H4 (cell line): Measurements from ENCODE around the gene KLHL2. TPM values are rescaled to one million over a fixed set of nuclear protein-coding genes. Genes with fewer than 3 reads are reported as not detected.
A peak's percentile ranks its signal among the peaks of the same experiment; 100 is the strongest.
"Not testable (repeated sequence)": the region's sequence is repeated elsewhere in the genome, so short reads cannot be mapped to it uniquely, and the experiment has no call there.

Experiments
- DNase-seq: peaks from one replicate; pipeline ENCODE4 v3.0.0-alpha.2; 2015; ENCODE audit warnings: low spot score
- total RNA-seq: library from RNA; depleted of rRNA; stranded (reverse); fragments of >200 nt; shearing (Covaris generic); gene quantifications from 2 replicates; pipeline ENCODE4 v1.2.3, GENCODE V29; 2014

KLHL2 gene
- total RNA-seq, 1 experiment from 2014 or later, result 13.2 TPM

DNA sequence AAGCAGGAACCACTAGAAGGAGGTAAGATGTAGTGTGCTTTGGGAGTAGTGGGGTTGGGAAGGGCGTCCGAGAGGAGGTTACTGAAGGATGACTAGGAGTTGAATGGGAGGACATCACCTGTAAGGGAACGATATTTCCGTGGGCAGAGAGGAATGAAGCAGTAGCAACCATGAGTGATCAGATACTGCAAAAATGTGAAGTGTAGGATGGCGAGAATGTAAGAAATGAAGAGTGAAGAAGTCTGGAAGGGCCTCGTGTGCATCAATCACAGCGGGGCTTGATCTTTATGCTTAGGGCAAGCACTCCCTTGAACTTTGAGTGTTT is 120.7 kb downstream of the KLHL2 start:
- peak; percentile 8 for DNase-seq

DNA sequence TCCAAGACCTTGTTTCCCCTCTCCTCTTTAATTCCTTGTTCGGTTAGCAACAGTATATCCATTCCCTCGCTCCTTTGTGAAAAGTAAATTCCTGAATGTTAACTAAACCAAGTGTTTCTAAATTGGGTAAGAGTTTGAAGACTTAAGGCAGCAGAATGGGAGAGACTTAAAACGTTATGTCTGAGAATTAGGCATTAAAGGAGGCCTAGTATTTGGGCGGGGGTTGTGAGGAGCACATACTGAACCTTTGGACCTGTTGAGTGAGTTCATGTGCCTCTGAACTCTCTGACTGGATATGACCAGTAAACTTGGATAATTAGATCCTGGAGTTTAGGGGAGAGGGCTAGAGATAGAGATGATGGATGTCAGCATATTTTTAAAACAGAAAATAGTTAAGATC is 121.3 kb downstream of the KLHL2 start:
- DNase-seq, result no peak

DNA sequence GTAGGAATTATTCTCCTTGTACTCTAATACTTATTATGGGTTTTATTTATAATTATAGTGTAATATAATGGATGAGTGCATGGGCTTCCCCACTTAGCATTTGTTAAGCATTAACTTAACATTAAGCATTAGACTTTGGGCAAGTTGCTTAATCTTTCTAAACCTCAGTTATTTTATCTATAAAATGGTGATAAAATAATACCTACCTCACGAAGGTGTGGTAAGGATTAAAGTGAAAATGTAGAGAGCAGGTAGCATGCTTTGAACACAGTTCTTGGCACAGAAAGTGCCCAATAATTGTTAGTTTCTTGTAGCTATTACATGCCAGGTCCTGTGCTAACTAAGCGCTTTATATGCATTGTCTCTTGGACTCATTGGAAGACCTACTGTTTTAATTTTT is 122.7 kb downstream of the KLHL2 start:
- DNase-seq, result no peak

DNA sequence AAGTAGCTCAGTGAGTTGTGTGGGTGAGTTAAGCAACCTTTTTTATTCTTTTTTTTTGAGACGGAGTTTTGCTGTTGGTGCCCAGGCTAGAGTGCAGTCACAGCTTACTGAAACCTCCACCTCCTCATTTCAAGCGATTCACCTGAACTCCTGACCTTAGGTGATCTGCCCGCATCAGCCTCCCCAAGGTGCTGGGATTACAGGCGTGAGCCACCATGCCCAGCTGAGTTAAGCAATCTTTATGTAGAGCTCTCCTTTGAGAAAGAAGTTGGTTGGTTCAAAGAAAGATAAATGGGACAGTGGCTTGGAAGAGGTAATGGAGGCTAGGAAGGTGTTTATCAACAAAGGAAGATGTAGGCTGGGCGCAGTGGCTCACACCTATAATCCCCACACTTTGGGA is 123.3 kb downstream of the KLHL2 start:
- DNase-seq, result no peak

DNA sequence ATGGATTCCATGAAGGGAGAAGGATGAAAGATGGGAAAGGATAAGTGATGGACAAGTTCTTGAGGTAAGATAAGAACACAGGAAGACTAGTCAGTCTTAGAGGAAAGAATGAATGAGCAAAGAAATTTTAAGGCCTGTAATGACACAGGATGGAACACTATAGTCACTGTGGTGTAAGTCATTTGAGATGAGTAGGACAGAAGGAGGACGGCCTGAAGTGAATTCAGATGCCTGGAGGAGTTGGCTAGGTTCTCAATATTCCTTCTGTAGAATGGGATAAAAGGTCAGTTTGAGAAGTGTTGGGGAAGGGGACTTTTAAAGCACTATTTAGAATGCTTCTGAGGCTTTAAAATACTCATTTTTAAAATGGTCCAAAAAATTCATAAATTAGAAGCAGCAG is 124.0 kb downstream of the KLHL2 start:
- no peak for DNase-seq

DNA sequence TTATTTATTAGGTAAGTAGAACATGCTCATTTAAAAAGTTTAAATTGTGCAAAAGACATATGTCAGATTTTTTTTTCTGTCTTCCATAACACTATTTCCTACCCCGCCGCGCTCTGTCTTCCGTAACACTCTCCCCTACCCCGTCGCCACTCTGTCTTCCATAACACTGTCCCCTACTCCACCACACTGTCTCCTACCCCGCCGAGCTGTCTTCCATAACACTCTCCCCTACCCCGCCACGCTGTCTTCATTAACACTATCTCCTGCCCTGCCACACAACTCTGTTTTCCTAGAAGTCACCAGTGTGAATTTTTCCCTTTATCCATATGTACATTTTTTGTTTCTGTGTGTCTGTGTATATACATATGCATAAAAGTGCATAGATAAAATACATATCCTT is 124.5 kb downstream of the KLHL2 start:
- no peak for DNase-seq

DNA sequence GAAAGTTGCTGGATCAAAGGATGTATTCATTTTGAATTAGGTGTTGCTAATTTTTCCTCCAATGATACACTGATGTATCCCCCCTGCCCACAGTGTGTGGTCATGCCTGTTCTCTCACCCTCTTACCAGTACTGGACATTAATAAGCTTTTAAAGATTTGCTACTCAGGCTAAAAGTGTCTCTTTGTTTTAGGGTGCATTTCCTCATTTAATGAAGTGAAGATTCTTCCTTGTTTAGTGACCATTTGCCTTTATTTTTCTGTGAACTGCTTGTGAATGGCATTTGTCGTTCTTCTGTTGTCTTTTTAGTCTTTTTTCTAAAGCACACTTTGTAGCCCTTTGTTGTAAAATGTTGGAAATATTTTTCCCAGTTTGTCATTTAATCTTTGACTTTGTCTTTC is 125.1 kb downstream of the KLHL2 start:
- DNase-seq, result no peak

DNA sequence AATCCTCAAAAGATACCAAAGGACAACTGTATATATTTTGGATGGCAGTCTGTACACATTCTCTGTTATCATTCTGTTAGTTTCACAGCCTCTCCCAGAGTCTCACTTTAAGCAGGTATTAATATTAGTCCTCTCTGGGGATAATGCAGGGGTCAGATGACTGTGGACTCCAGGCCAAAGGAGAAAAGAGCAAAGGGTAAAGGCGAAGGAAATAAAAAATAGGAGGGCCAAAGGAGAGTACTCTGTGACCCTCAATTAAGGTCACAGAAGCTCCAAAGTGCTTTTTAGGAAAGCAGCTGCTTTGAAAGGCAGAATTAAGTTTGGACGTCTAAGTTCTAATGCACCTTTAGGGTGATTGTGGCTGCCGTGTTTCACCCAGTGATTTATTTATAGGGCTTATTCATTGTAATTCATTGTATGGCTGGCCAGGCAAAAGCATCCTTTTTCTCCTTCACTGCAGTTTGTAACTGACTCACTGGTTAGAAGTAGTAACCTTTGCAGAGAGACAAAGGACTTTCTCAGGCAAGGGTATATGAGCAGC is 127.9 kb downstream of the KLHL2 start:
- no peak for DNase-seq

DNA sequence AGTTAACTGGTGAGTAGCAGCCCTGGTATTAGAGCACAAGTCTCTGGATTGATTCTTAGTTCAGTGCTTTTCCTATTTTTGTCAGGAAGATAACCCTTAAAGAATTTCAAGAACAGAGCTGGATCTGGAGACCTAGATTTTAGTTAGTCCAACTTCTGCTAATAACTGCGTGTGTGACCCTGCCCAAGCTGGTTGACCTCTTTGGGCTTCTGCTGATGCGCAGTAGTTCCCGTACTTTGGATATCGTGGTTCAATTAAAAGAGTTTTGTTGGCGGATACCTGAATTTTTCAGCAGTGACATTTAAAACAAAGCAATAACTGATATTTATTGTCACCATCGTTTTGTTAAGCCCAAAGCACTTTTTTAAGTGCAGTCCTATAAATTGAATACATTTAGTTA is 129.4 kb downstream of the KLHL2 start:
- no peak for DNase-seq

DNA sequence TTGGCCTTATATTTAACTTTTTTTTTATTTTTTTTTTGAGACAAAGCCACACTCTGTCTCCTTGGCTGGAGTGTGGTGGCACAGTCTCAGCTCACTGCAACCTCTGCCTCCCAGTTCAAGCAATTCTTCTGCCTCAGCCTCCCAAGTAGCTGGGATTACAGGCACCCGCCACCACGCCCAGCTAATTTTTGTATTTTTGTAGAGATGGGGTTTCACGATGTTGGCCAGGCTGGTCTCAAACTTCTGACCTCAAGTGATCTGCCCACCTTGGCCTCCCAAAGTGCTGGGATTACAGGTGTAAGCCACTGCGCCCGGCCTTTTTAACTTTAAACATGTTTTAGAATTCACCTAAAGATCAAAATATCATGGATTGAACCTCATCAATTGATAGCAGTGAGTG is 135.0 kb downstream of the KLHL2 start:
- not testable (repeated sequence) for DNase-seq

DNA sequence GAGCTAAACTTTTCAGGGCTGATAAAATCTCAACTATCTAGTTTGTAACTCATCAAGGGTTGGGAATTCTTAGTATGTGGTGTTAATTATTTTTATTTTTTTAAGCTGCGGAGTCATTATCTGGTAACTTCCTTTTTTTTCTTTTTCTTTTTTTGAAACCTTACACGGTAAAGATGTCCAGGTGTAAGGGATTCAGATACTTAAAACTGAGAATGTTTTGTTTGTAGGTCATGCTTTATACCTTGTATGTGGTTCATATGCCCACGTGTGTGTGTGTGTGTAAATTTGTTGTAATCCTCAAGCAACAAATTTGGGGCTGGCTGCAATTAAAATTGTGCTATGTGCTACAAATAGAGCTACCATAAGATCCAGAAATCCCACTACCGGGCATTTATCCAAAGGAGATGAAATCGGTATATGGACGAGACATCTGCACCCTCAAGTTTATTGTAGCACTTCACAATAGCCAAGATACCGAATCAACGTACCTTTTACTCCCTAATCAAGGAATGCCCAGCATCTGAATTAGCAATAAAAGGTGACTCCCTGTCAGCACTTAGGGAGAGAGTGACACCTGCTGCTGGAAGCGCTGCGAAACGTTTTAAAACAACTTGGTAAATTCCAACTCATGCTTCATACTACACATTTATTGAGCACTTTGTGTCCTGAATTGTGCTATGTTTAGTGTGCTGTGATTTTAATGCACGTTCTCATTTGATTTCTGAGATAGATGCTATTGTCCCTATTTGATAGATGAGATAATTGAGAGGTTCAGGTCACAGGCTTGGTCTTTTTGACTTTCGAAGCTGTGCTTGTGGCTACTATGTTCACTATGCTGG is 136.2 kb downstream of the KLHL2 start:
- no peak for DNase-seq

DNA sequence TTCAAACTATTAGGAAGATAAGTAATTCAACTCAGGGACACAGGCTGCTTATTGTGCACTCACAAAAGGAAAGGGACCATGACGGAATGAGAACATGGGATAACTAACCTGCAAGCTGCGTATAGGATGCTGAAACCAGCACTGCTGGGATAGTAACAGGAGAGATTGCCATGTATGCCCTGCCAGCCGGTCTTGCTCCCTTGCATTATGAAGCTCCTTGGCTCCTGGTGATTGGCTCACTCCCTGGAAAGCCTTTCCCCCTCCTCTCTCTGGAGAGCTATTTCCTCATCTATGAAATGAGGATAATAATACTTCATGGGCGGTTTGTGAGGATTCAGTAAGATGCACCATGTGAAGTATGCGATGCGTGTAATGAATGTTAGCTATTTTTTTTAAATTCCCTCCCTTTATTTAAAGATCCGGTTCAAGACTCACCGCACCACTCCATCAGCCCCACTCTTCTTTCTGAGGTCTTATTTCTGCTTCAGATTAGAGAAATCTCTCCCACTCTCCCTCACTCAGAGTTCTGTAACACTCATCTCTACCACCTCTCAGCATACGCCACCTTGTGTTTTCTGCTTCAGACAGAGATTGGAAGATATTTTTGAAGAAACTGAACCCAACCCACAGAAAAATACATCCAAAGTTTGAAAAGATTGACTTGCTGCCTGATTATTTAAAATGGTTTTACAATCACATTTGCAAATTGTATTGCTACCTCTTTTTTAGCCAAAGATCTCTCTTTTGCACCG is 138.5 kb downstream of the KLHL2 start:
- no peak for DNase-seq

DNA sequence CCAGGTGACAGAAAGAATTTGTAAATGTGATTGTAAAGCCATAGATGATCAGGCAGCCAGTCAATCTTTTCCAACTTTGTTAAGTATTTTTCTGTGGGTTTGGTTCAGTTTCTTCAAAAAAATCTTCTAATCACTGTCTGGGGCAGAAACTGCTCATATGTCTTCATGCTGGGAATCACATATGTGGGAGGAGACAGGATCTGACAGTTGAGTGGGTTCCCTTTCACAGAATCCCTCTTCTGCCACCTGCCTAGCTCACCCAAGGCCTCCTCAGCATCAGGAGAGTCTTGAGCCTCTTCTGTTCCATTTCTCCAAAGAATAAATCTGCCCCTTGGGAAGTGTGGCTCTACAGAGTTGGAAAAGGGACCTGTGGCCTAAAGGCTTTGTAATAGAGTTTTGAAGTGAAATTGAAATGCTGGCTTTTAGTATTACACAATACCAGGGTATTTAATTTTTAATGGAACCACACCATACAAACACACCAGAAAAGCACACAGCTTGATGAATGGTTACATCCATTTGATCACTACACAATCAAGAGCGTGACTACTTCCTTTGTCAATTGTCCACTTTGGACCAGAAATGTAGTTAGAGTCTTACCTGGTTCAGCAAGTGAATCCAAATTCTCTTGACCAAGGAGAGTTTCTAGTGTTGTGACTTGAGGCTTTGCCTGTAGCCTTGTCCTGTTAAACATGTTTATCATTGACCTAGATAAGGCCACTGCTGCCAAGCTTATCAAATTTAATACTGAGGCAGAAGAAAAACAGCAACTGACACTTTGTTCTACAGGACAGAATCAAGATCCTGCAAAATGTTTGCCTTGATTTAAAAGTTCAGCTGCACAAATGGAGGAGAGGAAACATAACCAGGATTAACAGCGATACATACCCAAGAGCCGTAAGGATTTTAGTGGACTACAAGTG is 140.5 kb downstream of the KLHL2 start:
- DNase-seq, result no peak

DNA sequence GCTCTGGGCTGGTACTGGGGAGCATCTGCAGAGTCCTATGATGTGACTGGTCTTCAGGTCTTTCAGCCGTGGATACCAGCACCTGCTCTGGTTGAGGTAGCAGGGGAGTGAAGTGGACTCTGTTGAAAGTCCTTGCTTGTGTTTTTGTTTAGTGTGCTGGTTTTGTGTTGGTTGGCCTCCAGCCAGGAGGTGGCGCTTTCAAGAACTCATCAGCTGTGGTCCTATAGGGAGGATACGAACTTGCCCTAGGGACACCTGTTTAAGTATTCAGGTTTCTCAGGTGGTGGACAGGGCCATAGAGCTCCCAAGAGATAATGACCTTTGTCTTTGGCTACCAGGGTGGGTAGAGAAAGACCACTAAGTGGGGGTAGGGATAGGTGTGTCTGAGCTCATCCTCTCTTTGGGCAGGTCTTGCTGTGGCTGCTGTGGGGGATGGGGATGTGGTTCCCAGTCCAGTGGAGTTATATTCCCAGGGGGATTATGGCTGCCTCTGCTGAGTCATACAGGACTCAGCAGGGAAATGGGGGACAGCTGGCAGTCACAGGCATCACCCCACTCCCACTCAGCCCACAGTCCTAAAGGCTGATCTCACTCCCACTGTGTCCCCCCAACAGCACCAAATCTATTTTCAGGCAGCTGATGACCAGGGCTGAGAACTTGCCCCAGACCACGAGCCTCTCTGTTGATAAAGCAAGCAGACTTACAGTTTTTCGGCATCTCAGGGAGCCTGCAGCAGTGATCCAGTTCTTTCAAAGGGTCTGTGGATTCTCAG is 144.2 kb downstream of the KLHL2 start:
- no peak for DNase-seq

DNA sequence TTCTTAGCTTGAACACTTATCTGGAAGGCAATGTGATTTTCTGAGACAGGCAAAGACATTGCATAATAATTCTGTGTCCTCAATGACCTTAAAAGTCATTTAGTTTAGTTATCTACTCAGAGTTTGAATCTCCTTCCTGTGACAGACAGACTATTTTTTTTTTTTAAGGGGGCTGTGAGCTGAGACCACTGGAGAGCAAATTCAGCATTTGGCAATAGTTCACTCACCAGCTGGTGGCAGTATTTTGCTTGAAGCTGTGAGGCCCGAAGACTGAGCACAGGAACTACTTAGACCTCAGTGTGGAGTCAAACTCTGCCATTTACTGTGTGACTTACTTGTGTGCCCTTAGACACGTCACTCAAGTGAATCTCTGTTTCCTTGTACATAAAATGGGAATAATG is 148.5 kb downstream of the KLHL2 start:
- DNase-seq, result peak; percentile 55

DNA sequence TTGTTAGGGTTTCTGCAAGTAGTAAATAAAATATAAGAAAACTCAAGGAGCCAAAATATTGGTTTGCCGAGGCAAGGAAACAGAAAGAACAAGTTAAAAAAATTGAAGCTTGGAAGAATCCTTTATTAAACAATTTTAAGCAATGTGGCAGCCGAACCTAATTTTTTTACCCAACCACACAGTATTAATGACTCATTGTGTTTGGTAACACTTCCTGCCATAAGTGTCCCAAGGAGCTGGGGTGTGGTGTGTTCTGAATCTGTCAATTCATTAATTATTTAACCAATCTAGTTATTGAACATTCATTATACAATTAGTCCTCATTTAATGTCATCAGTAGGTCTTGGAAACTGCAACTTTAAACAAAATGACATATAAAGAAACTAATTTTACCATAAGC is 152.1 kb downstream of the KLHL2 start:
- DNase-seq, result no peak

DNA sequence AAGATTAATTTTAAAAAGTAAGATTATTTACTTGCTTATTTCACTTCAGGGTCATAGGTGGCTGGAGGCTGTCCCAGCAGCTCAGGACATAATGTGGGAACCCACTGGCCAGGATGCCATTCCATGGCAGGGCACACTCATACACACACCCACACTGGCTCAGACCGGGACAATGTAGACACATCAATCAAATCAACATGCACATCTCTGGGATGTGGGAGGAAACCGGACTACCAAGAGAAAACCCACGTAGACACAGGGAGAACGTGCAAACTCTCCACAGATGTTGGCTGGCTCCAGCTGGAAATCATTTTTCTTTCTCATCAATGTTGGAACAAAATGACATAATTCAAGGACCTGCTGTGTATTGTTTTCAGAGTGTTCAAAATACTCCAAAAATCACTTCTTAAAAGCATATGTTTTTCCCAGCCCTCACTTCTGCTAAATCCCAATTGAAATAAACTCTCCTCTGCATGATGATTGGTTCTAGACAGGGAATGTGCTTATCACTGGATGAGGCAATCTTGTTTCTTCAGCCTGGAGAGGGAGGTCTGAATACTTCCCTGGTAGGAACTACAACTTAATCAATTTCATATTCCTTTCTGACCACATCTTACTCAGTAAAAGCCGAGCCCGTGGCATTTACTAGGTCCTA is 152.8 kb downstream of the KLHL2 start:
- DNase-seq, result no peak

DNA sequence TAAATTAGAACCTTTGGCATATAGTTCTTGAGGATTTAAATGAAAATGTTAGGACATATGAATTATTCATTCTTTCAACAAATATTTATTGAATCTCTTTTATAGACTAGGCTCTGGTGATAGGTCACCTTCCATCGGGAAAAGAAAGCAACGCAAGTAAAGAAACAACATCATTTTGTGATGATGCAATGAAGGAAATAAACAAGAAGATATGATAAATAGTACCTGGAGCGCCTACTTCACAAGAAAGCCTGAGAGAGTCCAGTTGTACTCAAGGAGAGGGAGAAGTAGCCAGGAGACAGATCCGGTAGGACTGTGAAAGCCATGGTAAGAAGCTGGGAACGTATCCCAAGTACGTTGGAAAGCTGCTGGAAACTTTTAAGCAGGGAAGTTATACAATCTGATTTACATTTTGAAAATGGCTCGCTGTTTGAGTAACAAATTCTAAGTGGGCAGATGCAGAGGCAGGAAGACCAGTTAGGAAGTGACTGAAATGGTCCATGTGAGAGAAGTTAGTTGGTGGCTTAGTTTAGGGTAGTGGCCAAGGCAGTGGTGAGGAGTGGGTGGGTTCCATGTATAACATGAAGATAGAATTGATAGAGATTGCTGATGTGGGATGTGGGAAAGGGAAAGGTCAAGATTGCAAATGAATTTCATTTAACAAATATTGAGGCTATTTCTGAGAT is 153.8 kb downstream of the KLHL2 start:
- DNase-seq, result no peak

DNA sequence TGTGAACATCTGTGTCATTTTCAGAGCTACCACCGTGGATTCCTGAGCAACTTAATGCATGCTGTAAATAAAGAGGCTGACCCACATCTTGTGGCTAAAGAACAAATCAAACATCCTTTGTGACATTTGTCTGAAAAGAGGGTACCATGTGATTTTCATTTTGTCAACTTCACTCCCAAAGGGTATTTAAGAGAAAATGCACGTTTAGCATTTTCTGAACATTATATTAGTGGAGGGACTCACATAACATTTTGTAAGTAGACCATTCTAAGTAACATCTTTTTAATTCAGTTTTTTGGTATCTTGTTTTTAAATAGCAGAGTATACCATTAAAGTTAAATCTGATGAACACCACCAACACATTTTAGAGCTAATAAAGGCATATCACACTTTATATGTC is 154.4 kb downstream of the KLHL2 start:
- no peak for DNase-seq

DNA sequence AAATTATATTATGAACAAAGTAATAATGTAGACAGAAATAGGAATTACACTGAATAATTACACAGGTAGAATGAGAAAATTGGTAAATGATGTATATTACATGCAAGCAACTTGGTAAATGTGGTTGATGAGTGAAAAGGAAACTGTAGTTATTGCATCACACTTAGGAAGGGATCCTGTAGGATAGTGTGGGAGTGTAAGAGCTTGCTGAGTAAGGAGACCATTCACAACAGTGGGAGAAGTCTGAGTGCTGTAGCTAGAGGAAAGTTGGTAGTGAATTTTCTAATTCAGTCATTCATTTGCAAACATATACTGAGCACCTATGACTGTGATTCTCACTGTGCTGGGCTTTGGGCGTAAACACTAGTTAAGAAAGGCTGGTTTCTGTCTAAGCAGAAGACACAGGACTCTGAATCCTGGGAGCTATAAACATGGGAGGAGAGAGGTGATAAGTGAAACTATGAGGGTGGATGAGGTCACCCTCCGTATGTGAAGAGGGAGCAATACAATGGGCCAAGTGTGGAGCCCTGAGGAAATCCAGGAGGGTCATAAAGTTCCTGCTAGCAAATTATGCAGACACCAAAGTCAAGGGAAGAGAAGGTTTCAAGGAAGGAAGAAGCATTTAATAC is 157.2 kb downstream of the KLHL2 start:
- peak; percentile 48 for DNase-seq
